Epithelial cell of esophagus (primary cell): ENCODE results near the gene KAT2A.

ENCODE experiments used
- DNase-seq: peaks from one replicate; pipeline ENCODE4 v3.0.0; 2010; ENCODE audit warnings: low read depth
- H3K4me3 ChIP-seq: 2 replicates; pipeline ENCODE4 v1.5.1; 2011; ENCODE audit warnings: mild to moderate bottlenecking, low read length, control low read depth
- CTCF ChIP-seq: IDR thresholded peaks from 2 replicates; pipeline ENCODE4 v1.5.1; 2011; ENCODE audit warnings: low read depth, mild to moderate bottlenecking, low read length, control low read depth, inconsistent platforms; ENCODE audit not compliant: insufficient read depth; ENCODE audit errors: missing control alignments

The KAT2A gene

GRCh38 chr17:42112552-42113176 lies 8.5 kb downstream of the KAT2A start, which contains the start of gene DHX58:
Gene DHX58, minus strand, starts transcription at chr17:42112714. Its CDS starts 822 bp downstream, at chr17:42111892.
- peak; percentile 87 for DNase-seq
- peak within 1 kb of the TSS; percentile 56 for H3K4me3 ChIP-seq
- TF ChIP-seq CTCF: no peak

GRCh38 chr17:42111871-42112551 lies 9.2 kb downstream of the KAT2A start:
- peak overlapping the region; percentile 56 for H3K4me3 ChIP-seq
- no peak for TF ChIP-seq CTCF
- peak; percentile 52 for DNase-seq

GRCh38 chr17:42111265-42111636 lies 9.9 kb downstream of the KAT2A start:
- H3K4me3 ChIP-seq: no peak overlapping the region
- TF ChIP-seq CTCF: no peak
- DNase-seq: no peak

GRCh38 chr17:42110301-42111264 lies 10.6 kb downstream of the KAT2A start:
- no peak overlapping the region for H3K4me3 ChIP-seq
- no peak for DNase-seq
- no peak for TF ChIP-seq CTCF

- TF ChIP-seq CTCF: no peak
- no peak for DNase-seq
- no peak overlapping the region for H3K4me3 ChIP-seq
These were observed 12.1 kb downstream of the KAT2A start for GRCh38 chr17:42109086-42109485.

- no peak overlapping the region for H3K4me3 ChIP-seq
- peak; percentile 92 for DNase-seq
- TF ChIP-seq CTCF: no peak
These were observed 13.3 kb downstream of the KAT2A start for GRCh38 chr17:42107597-42108576.
